ENCODE data around the gene DNAH10. TPM values are rescaled to one million over a fixed set of nuclear protein-coding genes. Genes with fewer than 3 reads are reported as not detected.

Gene DNAH10
- total RNA-seq, 2 experiments from 2014 or later: 0.11 to 0.19 TPM

DNA sequence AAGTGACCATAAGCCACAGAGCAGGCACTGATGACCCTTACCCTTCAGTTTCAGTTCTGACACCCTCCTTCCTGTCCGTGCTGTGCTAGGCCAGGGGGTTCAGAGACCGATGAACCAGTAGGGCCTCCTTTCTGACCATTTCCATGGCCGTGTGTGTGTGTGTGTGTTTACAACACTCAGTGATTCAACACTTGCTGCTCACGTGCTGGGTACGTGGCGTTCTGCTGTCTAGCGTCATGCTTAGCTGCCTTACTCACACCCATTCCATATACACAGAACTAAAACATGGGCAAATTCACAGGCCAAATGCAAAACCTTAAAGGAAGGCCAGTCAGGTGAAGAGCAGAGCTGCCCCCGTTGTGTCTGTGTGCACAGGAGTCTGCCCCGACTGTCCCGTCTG lies 67.5 kb downstream of the DNAH10 start:
- Histone ChIP-seq H3K4me3 (ENCODE audit: low read depth, low read length, poor library complexity, severe bottlenecking) (no peak overlapping the region), H3K36me3 (ENCODE audit: insufficient read depth, low read length) (no peaks in the 10 kb centered on the region), H3K9me2 (ENCODE audit: insufficient read depth, low read length) (no peaks in the 10 kb centered on the region), H3K4me2 (ENCODE audit: low read length) (no peak overlapping the region), H4K20me1 (ENCODE audit: insufficient read depth, low read length) (no peaks in the 10 kb centered on the region), H2AFZ (ENCODE audit: low read length) (no peak overlapping the region), H3K79me2 (ENCODE audit: insufficient read depth, low read depth, low read length) (no peaks in the 10 kb centered on the region), H3K27ac (ENCODE audit: low read depth, low read length, poor library complexity, severe bottlenecking) (no peak overlapping the region), H3K9me3 (ENCODE audit: low read length) (no peaks in the 10 kb centered on the region), H3K4me1 (ENCODE audit: insufficient read depth, low read length, poor library complexity, severe bottlenecking) (no peaks in the 10 kb centered on the region)
- no peak for DNase-seq (ENCODE audit: low spot score)
- no TSS peak for BruUV-seq (replicated peaks)
- ChIA-PET CTCF (ENCODE audit: unreplicated experiment) (no interaction called here), POLR2A (interaction anchor here (0.6 kb wide), 1 partner anchor 147 kb away, joined by 4 read pairs; no protein-coding TSS in a partner anchor)
- TF ChIP-seq CTCF (conservative IDR thresholded peaks at IDR 0.05; ENCODE audit: low read length) (no peak), EZH2phosphoT487 (IDR thresholded peaks at IDR 0.05; ENCODE audit: borderline replicate concordance, low read depth, low read length) (no peak)
- intact Hi-C loops (cut with micrococcal nuclease; ENCODE audit: unreplicated experiment): no loop called here

- H3K9me3 ChIP-seq (ENCODE audit: low read length): no peaks in the 10 kb centered on the region
- CTCF ChIA-PET (ENCODE audit: unreplicated experiment): no interaction called here
- no peaks in the 10 kb centered on the region for H3K79me2 ChIP-seq (ENCODE audit: insufficient read depth, low read depth, low read length)
- no peak overlapping the region for H3K27ac ChIP-seq (ENCODE audit: low read depth, low read length, poor library complexity, severe bottlenecking)
- H2AFZ ChIP-seq (ENCODE audit: low read length): no peak overlapping the region
- H4K20me1 ChIP-seq (ENCODE audit: insufficient read depth, low read length): no peaks in the 10 kb centered on the region
- H3K4me1 ChIP-seq (ENCODE audit: insufficient read depth, low read length, poor library complexity, severe bottlenecking): no peaks in the 10 kb centered on the region
- no peak overlapping the region for H3K4me3 ChIP-seq (ENCODE audit: low read depth, low read length, poor library complexity, severe bottlenecking)
- no peak for TF ChIP-seq EZH2phosphoT487 (IDR thresholded peaks at IDR 0.05; ENCODE audit: borderline replicate concordance, low read depth, low read length)
- no peaks in the 10 kb centered on the region for H3K36me3 ChIP-seq (ENCODE audit: insufficient read depth, low read length)
- H3K4me2 ChIP-seq (ENCODE audit: low read length): no peak overlapping the region
- no peaks in the 10 kb centered on the region for H3K9me2 ChIP-seq (ENCODE audit: insufficient read depth, low read length)
- intact Hi-C loops (cut with micrococcal nuclease; ENCODE audit: unreplicated experiment): no loop called here
- POLR2A ChIA-PET: no interaction called here
- no TSS peak for BruUV-seq (replicated peaks)
- no peak for DNase-seq (ENCODE audit: low spot score)
These were observed 68.6 kb downstream of the DNAH10 start for GRCh38 chr12:123830675-123831074.

DNA sequence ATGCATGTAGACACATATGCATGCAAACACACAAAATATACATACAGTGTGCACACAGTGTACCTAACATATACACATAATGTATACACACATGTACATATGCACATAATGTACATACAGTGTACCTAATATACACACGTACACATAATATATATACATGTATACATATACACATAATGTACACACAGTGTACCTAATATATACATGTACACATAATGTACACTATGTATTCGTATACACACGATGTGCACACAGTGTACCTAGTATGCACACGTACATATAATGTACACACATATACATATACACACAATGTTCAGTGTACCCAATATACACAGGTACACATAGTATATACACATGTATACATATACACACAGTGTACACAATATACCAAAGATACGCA lies 70.0 kb downstream of the DNAH10 start:
- no peak for TF ChIP-seq EZH2phosphoT487 (IDR thresholded peaks at IDR 0.05; ENCODE audit: borderline replicate concordance, low read depth, low read length)
- TF ChIP-seq CTCF (conservative IDR thresholded peaks at IDR 0.05; ENCODE audit: low read length): no peak
- no peaks in the 10 kb centered on the region for H3K9me2 ChIP-seq (ENCODE audit: insufficient read depth, low read length)
- no peaks in the 10 kb centered on the region for H4K20me1 ChIP-seq (ENCODE audit: insufficient read depth, low read length)
- H3K9me3 ChIP-seq (ENCODE audit: low read length): no peaks in the 10 kb centered on the region
- intact Hi-C loops (cut with micrococcal nuclease; ENCODE audit: unreplicated experiment): no loop called here
- no peak overlapping the region for H2AFZ ChIP-seq (ENCODE audit: low read length)
- no TSS peak for BruUV-seq (replicated peaks)
- H3K36me3 ChIP-seq (ENCODE audit: insufficient read depth, low read length): no peaks in the 10 kb centered on the region
- H3K4me1 ChIP-seq (ENCODE audit: insufficient read depth, low read length, poor library complexity, severe bottlenecking): no peaks in the 10 kb centered on the region
- ChIA-PET POLR2A (no interaction called here), CTCF (ENCODE audit: unreplicated experiment) (no interaction called here)
- DNase-seq (ENCODE audit: low spot score): no peak
- H3K4me3 ChIP-seq (ENCODE audit: low read depth, low read length, poor library complexity, severe bottlenecking): no peak overlapping the region
- no peak overlapping the region for H3K4me2 ChIP-seq (ENCODE audit: low read length)
- no peak overlapping the region for H3K27ac ChIP-seq (ENCODE audit: low read depth, low read length, poor library complexity, severe bottlenecking)
- no peaks in the 10 kb centered on the region for H3K79me2 ChIP-seq (ENCODE audit: insufficient read depth, low read depth, low read length)
